Uterus (tissue), 4 donors: ENCODE measurements around the gene IFNAR1. TPM values are rescaled to one million over a fixed set of nuclear protein-coding genes. Genes with fewer than 3 reads are reported as not detected.
A peak's percentile ranks its signal among the peaks of the same experiment; 100 is the strongest.
"Not testable (repeated sequence)": the region's sequence is repeated elsewhere in the genome, so short reads cannot be mapped to it uniquely, and the experiment has no call there.

Source experiments
- DNase-seq, 2 donors: peaks; one replicate each; pipeline ENCODE4 v3.0.0-alpha.2; 2019 to 2020
- H3K27ac ChIP-seq, 2 donors: fragments of 200-600 bp; sonication (generic); 1 replicate in 1 of 2; 2 replicates in 1 of 2; pipeline ENCODE4 v1.5.1; 2016 to 2018
- H3K27me3 ChIP-seq, 2 donors: fragments of 200-600 bp; sonication (generic); one replicate each; pipeline ENCODE4 v1.5.1; 2018 to 2019; ENCODE audit warnings: control low read depth in 1 of 2
- H3K36me3 ChIP-seq, 2 donors: fragments of 200-600 bp; sonication (generic); one replicate each; pipeline ENCODE4 v1.5.1; 2019; ENCODE audit warnings: control low read depth in 1 of 2
- H3K4me1 ChIP-seq, 2 donors: fragments of 200-600 bp; sonication (generic); one replicate each; pipeline ENCODE4 v1.5.1; 2018 to 2019; ENCODE audit warnings: control low read depth in 1 of 2
- H3K4me3 ChIP-seq, 2 donors: fragments of 200-600 bp; sonication (generic); 1 replicate in 1 of 2; 2 replicates in 1 of 2; pipeline ENCODE4 v1.5.1; 2018 to 2019; ENCODE audit warnings: mild to moderate bottlenecking in 1 of 2
- H3K9me3 ChIP-seq, 2 donors: fragments of 200-600 bp; sonication (generic); one replicate each; pipeline ENCODE4 v1.5.1; 2019; ENCODE audit warnings: control low read depth in 1 of 2
- CTCF ChIP-seq, 4 experiments: fragments of 200-600 bp in 2 of 4; fragments of 450-650 bp in 2 of 4; sonication (generic) in 2 of 4; IDR thresholded peaks; one replicate each; pipeline ENCODE4 v1.5.1; 2016 to 2019; ENCODE audit warnings: antibody characterized with exemption in 4 of 4, mild to moderate bottlenecking in 2 of 4, moderate library complexity in 1 of 4
- POLR2A ChIP-seq, 2 donors: fragments of 450-650 bp; IDR thresholded peaks; one replicate each; pipeline ENCODE4 v1.6.1; 2016; ENCODE audit warnings: antibody characterized with exemption in 2 of 2, mild to moderate bottlenecking in 1 of 2, moderate library complexity in 1 of 2
- intact Hi-C: fragments of 100-400 bp; cut with DNase I; formaldehyde crosslinking; loops from one replicate; pipeline ENCODE4 v1.15.1; 2023; ENCODE audit warnings: low total_unique reads
- total RNA-seq, 4 donors: library from RNA; depleted of rRNA in 3 of 4; stranded (reverse); fragments of >200 nt in 3 of 4; gene quantifications; one replicate each; pipeline versions ENCODE4 v1.1.0 to v1.2.4, GENCODE V29; 2014 to 2023
- donor health status: DM: yes; HTN: yes; CAD: no.

IFNAR1 gene
- total RNA-seq, 4 donors from 2014 or later: 26.8 to 115 (median 39.3) TPM

DNA sequence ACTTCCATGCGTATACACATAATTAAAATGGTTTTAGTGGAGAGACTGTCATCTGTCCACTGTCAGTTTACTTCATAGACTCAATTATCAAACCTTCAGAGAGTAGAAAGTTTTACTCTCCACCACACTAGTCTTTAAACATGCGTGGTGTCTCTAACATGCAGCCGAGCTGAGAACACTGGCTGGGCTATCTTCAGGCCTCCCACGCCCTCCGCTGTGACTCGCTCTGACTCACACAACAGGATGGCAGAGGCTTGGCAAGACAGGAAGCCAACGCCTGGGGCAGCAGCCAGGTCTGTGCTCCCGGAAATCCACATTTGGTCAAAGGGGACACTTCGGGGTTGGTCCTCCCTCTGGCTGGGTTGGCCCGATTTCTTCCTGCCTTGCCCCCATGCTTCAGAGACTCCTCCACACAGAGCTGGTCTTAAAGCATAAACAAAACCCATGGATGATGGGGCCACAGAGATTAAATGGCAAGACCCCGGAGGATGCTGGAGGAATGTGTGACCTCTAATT lies 55.8 kb downstream of the IFNAR1 start:
- Histone ChIP-seq H3K9me3 (no peaks in the 10 kb centered on the region), H3K36me3 (no peaks in the 10 kb centered on the region), H3K27me3 (no peaks in the 10 kb centered on the region), H3K4me1 (no peaks in the 10 kb centered on the region), H3K27ac (peak overlapping the region; percentile 68 to 71), H3K4me3 (no peak overlapping the region)
- intact Hi-C loops: no loop called here
- DNase-seq: peak; percentile 84 to 89
- TF ChIP-seq POLR2A (IDR thresholded peaks at IDR 0.05): peak in 1 of 2 donors; percentile 17
- TF ChIP-seq CTCF (IDR thresholded peaks at IDR 0.05): no peak

- H3K9me3 ChIP-seq, H3K4me3 ChIP-seq, H3K27me3 ChIP-seq, H3K27ac ChIP-seq, H3K36me3 ChIP-seq, H3K4me1 ChIP-seq, DNase-seq, intact Hi-C loops: not testable (repeated sequence)
Observed at GRCh38 chr21:33381381-33381780, 56.6 kb downstream of the IFNAR1 start.

GRCh38 chr21:33383056-33383888 lies 58.5 kb downstream of the IFNAR1 start:
- H3K27ac ChIP-seq: peak overlapping the region; percentile 25 to 28
- H3K4me3 ChIP-seq: no peak overlapping the region
- H3K9me3 ChIP-seq: no peaks in the 10 kb centered on the region
- H3K4me1 ChIP-seq: no peaks in the 10 kb centered on the region
- TF ChIP-seq POLR2A (IDR thresholded peaks at IDR 0.05) (no peak), CTCF (IDR thresholded peaks at IDR 0.05) (no peak)
- no peaks in the 10 kb centered on the region for H3K36me3 ChIP-seq
- H3K27me3 ChIP-seq: no peaks in the 10 kb centered on the region
- peak; percentile 41 to 44 for DNase-seq
- intact Hi-C loops: no loop called here

DNA sequence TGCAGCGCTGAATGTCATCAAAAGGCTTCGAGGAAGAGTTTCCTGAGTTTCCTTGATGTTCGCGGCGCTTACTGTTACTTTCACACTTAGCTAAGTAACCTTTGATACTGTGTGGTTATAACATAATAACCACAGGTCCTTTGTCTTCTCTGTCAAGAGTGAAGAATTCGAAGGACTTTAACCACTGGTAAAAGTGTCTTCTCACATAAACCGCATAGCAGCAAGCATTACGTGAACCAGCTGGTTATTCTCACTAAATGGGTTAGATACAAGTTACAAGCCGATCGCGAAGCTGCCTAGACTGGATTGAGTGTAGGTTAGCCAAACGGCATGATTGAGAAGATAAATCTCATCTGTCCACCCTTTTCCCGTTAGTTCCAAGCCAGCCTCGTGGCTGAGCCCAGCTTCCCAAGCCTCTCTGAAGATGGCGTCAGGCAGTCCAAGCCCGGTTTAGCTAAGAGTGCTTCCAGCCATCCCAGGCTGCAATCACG lies 60.1 kb downstream of the IFNAR1 start:
- TF ChIP-seq CTCF (IDR thresholded peaks at IDR 0.05) (no peak), POLR2A (IDR thresholded peaks at IDR 0.05) (no peak)
- DNase-seq: no peak
- H3K4me3 ChIP-seq: no peak overlapping the region
- no peak overlapping the region for H3K27ac ChIP-seq
- H3K9me3 ChIP-seq: no peaks in the 10 kb centered on the region
- no peaks in the 10 kb centered on the region for H3K27me3 ChIP-seq
- no peaks in the 10 kb centered on the region for H3K4me1 ChIP-seq
- H3K36me3 ChIP-seq: no peaks in the 10 kb centered on the region
- intact Hi-C loops: no loop called here

DNA sequence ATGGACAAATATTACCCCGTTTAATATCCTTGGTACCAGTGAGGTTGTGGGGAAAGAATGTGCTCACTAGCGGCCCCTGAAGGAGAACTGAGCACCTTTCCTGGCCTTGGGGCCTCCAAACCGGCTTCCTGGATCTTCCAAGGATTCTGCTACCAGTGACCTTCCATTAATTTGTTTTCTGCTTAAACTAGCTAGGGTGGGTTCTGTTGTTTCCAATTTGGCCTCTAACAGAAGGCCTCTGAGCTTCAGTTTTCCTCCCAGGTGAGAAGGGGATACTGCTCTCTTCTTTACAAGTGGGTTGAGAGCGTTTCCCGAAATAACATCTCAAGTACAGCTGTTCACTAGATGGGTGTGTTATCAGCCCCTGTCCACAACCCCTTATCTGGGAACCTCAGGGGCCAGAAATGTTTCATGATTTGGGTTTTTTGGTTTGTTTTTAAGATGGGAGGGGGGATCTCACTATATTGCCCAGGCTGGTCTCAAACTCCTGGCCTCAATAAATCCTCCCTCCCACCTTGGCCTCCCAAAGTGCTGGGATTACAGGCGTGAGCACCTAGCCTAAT lies 61.5 kb downstream of the IFNAR1 start:
- H3K27me3 ChIP-seq: no peaks in the 10 kb centered on the region
- DNase-seq: no peak
- TF ChIP-seq CTCF (IDR thresholded peaks at IDR 0.05): no peak
- no peak for TF ChIP-seq POLR2A (IDR thresholded peaks at IDR 0.05)
- H3K36me3 ChIP-seq: no peaks in the 10 kb centered on the region
- no peak overlapping the region for H3K4me3 ChIP-seq
- H3K27ac ChIP-seq: no peak overlapping the region
- no peaks in the 10 kb centered on the region for H3K9me3 ChIP-seq
- intact Hi-C loops: no loop called here
- no peaks in the 10 kb centered on the region for H3K4me1 ChIP-seq
